Measurements from ENCODE around the gene TCHP. TPM values are rescaled to one million over a fixed set of nuclear protein-coding genes. Genes with fewer than 3 reads are reported as not detected.

TCHP gene
- total and polyA plus RNA-seq, 2 experiments from 2014 or later = 3.1 to 6.2 TPM

- Mint-ChIP-seq H3K27me3 (ENCODE audit: insufficient read depth, low read depth, poor library complexity) (peaks cover 8% of the 10 kb centered on the region), H3K9me3 (no peaks in the 10 kb centered on the region), H3K4me1 (peaks cover 44% of the 10 kb centered on the region), H3K36me3 (ENCODE audit: low read depth) (no peaks in the 10 kb centered on the region; the same call in 2 of the 3 replicates), H3K4me3 (peak within 1 kb of the TSS; percentile 89), H3K27ac (peak within 1 kb of the TSS; percentile 91)
- Histone ChIP-seq H3K27ac (ENCODE audit: low read depth) (peak within 1 kb of the TSS; percentile 96), H3K79me2 (replicated peaks; ENCODE audit: insufficient read depth) (peaks cover 47% of the 10 kb centered on the region), H3F3A (replicated peaks; ENCODE audit: low read depth) (peaks cover 3% of the 10 kb centered on the region; the same call in 1 of the 2 replicates), H3K9me2 (ENCODE audit: insufficient read depth) (no peaks in the 10 kb centered on the region), H3K4me1 (ENCODE audit: insufficient read depth) (peaks cover 39% of the 10 kb centered on the region), H3K4me2 (peak within 1 kb of the TSS; percentile 100), H2AFZ (peak within 1 kb of the TSS; percentile 63; the same call in 1 of the 2 replicates), H4K20me1 (replicated peaks; ENCODE audit: insufficient read depth) (peaks cover 21% of the 10 kb centered on the region), H3K27me3 (ENCODE audit: insufficient read depth) (no peaks in the 10 kb centered on the region), H3K4me3 (peak within 1 kb of the TSS; percentile 95), H3K36me3 (ENCODE audit: insufficient read depth) (no peaks in the 10 kb centered on the region)
- peak; percentile 95 for ATAC-seq
- TF ChIP-seq CREB1 (CRISPR knock-in tag; IDR thresholded peaks at IDR 0.05; ENCODE audit: low read depth) (peak; percentile 22; the same call in 1 of the 2 replicates), EZH2 (IDR thresholded peaks at IDR 0.05; ENCODE audit: low read depth, unreplicated experiment) (no peak), ZNF114 (CRISPR knock-in tag; IDR thresholded peaks at IDR 0.05) (no peak), ZNF331 (CRISPR knock-in tag; IDR thresholded peaks at IDR 0.05; ENCODE audit: low read depth) (no peak), POLR2AphosphoS5 (IDR thresholded peaks at IDR 0.05; ENCODE audit: low read depth) (0 out of 2 replicates have a peak, but pooled peaks have one; percentile 40), NANOG (IDR thresholded peaks at IDR 0.05; ENCODE audit: borderline replicate concordance) (no peak)
- TF ChIP-seq, protein P1, sequence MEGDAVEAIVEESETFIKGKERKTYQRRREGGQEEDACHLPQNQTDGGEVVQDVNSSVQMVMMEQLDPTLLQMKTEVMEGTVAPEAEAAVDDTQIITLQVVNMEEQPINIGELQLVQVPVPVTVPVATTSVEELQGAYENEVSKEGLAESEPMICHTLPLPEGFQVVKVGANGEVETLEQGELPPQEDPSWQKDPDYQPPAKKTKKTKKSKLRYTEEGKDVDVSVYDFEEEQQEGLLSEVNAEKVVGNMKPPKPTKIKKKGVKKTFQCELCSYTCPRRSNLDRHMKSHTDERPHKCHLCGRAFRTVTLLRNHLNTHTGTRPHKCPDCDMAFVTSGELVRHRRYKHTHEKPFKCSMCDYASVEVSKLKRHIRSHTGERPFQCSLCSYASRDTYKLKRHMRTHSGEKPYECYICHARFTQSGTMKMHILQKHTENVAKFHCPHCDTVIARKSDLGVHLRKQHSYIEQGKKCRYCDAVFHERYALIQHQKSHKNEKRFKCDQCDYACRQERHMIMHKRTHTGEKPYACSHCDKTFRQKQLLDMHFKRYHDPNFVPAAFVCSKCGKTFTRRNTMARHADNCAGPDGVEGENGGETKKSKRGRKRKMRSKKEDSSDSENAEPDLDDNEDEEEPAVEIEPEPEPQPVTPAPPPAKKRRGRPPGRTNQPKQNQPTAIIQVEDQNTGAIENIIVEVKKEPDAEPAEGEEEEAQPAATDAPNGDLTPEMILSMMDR (conservative IDR thresholded peaks at IDR 0.05; ENCODE audit: low read depth in 2 of 2) = peak in 1 of 2 experiments; percentile 65; a peak in 2 of 4 replicates
- DNase-seq (ENCODE audit: low spot score) = peak; percentile 95
Measured at GRCh38 chr12:109880043-109880931, 19.8 kb upstream of the TCHP start, which contains the start of gene GLTP. TSS of gene GLTP (minus strand) at chr12:109880541. CDS start at chr12:109880374, 167 bp downstream.

GRCh38 chr12:109880938-109881337, 19.1 kb upstream of the TCHP start:
- Histone ChIP-seq H3K36me3 (ENCODE audit: insufficient read depth) (no peaks in the 10 kb centered on the region), H2AFZ (0 out of 2 replicates have a peak overlapping the region, but pooled peaks have one; percentile 25), H3K4me1 (ENCODE audit: insufficient read depth) (peaks cover 38% of the 10 kb centered on the region), H3K9me2 (ENCODE audit: insufficient read depth) (no peaks in the 10 kb centered on the region), H3K79me2 (replicated peaks; ENCODE audit: insufficient read depth) (peaks cover 40% of the 10 kb centered on the region), H3K4me3 (peak overlapping the region; percentile 65), H3K27me3 (ENCODE audit: insufficient read depth) (no peaks in the 10 kb centered on the region), H3K4me2 (peak overlapping the region; percentile 84), H3K27ac (ENCODE audit: low read depth) (peak overlapping the region; percentile 96), H4K20me1 (replicated peaks; ENCODE audit: insufficient read depth) (peaks cover 16% of the 10 kb centered on the region), H3F3A (replicated peaks; ENCODE audit: low read depth) (peaks cover 3% of the 10 kb centered on the region; the same call in 1 of the 2 replicates)
- Mint-ChIP-seq H3K36me3 (ENCODE audit: low read depth) (no peaks in the 10 kb centered on the region; the same call in 2 of the 3 replicates), H3K9me3 (no peaks in the 10 kb centered on the region), H3K27me3 (ENCODE audit: insufficient read depth, low read depth, poor library complexity) (peaks cover 8% of the 10 kb centered on the region), H3K27ac (peak overlapping the region; percentile 91), H3K4me3 (peak overlapping the region; percentile 85), H3K4me1 (peaks cover 41% of the 10 kb centered on the region)
- ATAC-seq = no peak
- peak; percentile 59 for DNase-seq (ENCODE audit: low spot score)
- TF ChIP-seq, protein P2, sequence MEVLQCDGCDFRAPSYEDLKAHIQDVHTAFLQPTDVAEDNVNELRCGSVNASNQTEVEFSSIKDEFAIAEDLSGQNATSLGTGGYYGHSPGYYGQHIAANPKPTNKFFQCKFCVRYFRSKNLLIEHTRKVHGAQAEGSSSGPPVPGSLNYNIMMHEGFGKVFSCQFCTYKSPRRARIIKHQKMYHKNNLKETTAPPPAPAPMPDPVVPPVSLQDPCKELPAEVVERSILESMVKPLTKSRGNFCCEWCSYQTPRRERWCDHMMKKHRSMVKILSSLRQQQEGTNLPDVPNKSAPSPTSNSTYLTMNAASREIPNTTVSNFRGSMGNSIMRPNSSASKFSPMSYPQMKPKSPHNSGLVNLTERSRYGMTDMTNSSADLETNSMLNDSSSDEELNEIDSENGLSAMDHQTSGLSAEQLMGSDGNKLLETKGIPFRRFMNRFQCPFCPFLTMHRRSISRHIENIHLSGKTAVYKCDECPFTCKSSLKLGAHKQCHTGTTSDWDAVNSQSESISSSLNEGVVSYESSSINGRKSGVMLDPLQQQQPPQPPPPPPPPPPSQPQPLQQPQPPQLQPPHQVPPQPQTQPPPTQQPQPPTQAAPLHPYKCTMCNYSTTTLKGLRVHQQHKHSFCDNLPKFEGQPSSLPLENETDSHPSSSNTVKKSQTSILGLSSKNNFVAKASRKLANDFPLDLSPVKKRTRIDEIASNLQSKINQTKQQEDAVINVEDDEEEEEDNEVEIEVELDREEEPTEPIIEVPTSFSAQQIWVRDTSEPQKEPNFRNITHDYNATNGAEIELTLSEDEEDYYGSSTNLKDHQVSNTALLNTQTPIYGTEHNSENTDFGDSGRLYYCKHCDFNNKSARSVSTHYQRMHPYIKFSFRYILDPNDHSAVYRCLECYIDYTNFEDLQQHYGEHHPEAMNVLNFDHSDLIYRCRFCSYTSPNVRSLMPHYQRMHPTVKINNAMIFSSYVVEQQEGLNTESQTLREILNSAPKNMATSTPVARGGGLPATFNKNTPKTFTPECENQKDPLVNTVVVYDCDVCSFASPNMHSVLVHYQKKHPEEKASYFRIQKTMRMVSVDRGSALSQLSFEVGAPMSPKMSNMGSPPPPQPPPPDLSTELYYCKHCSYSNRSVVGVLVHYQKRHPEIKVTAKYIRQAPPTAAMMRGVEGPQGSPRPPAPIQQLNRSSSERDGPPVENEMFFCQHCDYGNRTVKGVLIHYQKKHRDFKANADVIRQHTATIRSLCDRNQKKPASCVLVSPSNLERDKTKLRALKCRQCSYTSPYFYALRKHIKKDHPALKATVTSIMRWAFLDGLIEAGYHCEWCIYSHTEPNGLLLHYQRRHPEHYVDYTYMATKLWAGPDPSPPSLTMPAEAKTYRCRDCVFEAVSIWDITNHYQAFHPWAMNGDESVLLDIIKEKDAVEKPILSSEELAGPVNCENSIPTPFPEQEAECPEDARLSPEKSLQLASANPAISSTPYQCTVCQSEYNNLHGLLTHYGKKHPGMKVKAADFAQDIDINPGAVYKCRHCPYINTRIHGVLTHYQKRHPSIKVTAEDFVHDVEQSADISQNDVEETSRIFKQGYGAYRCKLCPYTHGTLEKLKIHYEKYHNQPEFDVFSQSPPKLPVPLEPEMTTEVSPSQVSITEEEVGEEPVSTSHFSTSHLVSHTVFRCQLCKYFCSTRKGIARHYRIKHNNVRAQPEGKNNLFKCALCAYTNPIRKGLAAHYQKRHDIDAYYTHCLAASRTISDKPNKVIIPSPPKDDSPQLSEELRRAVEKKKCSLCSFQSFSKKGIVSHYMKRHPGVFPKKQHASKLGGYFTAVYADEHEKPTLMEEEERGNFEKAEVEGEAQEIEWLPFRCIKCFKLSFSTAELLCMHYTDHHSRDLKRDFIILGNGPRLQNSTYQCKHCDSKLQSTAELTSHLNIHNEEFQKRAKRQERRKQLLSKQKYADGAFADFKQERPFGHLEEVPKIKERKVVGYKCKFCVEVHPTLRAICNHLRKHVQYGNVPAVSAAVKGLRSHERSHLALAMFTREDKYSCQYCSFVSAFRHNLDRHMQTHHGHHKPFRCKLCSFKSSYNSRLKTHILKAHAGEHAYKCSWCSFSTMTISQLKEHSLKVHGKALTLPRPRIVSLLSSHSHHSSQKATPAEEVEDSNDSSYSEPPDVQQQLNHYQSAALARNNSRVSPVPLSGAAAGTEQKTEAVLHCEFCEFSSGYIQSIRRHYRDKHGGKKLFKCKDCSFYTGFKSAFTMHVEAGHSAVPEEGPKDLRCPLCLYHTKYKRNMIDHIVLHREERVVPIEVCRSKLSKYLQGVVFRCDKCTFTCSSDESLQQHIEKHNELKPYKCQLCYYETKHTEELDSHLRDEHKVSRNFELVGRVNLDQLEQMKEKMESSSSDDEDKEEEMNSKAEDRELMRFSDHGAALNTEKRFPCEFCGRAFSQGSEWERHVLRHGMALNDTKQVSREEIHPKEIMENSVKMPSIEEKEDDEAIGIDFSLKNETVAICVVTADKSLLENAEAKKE (CRISPR knock-in tag; IDR thresholded peaks at IDR 0.05) = no peak
- TF ChIP-seq, protein P1 (conservative IDR thresholded peaks at IDR 0.05; ENCODE audit: low read depth in 2 of 2) = no peak
- no peak for TF ChIP-seq POLR2AphosphoS5 (IDR thresholded peaks at IDR 0.05; ENCODE audit: low read depth)
- TF ChIP-seq EZH2 (IDR thresholded peaks at IDR 0.05; ENCODE audit: low read depth, unreplicated experiment) = no peak
- no peak for TF ChIP-seq ZNF114 (CRISPR knock-in tag; IDR thresholded peaks at IDR 0.05)
